ENCODE measurements around the gene OAF. TPM values are rescaled to one million over a fixed set of nuclear protein-coding genes. Genes with fewer than 3 reads are reported as not detected.
"Not testable (repeated sequence)": the region's sequence is repeated elsewhere in the genome, so short reads cannot be mapped to it uniquely, and the experiment has no call there.

The OAF gene
- total RNA-seq, 1 donor from 2014 or later = 345 TPM

DNA sequence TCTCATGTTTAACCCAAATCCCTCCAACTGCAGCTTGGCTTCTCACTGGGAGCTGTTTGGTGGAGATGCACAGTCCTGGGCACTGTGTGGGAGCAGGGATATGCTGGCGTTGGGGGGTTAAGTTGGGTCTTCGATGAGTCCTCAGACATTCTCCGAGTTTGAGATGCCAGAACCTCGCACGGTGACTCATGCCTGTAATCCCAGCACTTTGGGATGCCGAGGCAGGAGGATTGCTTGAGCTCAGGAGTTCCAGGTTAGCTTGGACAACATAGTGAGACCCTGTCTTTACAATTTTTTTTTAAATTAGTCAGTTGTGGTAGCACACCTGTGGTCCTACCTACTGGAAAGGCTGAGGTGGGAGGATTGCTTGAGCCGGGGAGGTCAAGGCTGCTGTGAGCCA is 49.8 kb downstream of the OAF start:
- DNase-seq (ENCODE audit: low spot score) (no peak), ATAC-seq (no peak)

GRCh38 chr11:120261321-120261720 is 50.5 kb downstream of the OAF start:
- no peak for ATAC-seq
- DNase-seq (ENCODE audit: low spot score) = no peak

DNA sequence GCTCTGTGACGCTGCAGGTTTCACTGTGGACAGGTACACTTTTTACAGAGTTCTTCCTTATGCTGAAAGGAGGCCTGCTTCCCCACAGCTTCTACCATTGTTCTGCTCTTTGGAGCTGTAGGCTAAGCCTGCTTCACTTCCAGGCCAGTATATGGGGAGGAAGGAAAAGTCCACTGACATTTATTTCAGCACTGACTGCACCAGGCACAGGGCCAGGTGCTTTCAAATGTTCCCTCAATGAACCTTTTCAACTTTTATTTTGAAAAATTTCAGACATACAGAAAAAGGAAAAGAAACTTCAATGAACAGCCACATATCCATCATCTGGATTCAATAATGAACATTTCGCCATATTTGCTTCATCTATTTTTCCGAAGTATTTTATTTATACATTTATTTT is 51.1 kb downstream of the OAF start:
- DNase-seq (ENCODE audit: low spot score) = no peak
- no peak for ATAC-seq

DNA sequence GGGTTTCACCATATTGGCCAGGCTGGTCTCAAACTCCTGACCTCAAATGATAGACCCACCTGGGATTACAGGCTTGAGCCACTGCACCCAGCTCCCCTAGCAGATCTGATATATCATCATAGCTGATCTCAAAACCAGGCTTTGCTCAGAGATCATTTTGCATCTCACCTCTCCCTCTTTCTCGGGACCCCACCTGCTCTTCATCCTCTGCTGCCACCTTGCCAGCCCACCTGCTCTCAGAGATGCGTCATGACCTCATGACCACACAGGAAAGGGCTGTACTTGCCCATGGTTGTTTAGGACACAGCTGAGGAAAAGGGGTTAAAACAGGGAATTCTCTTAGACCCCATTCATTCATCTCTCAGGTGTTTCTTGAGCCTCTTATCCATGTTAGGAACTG is 56.5 kb downstream of the OAF start:
- DNase-seq (ENCODE audit: low spot score) (no peak), ATAC-seq (no peak)

GRCh38 chr11:120268686-120269085 is 57.9 kb downstream of the OAF start:
- DNase-seq (ENCODE audit: low spot score) = no peak
- no peak for ATAC-seq

- ATAC-seq (no peak), DNase-seq (ENCODE audit: low spot score) (no peak)
Observed at GRCh38 chr11:120270386-120270785, 59.6 kb downstream of the OAF start.

DNA sequence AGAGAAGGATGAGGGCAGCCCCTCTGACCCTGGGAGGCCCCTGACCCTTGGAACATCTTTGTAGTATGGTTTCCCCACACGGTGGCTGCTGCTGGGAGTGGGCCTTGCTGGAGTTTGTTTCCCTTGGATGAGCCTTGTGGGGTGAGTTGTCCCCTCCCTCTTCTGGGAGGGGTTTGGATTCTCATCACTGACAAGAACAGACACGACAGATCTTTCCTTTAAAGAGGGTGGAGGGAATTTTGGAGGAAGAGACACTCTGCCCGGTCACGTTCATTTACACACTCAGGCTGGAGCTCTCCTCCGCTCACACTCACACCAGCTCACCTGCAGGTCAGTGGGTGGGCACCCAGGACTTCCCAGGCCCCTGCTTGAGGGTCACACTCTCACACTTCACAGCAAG is 60.8 kb downstream of the OAF start:
- DNase-seq (ENCODE audit: low spot score) = no peak
- ATAC-seq = no peak

GRCh38 chr11:120272303-120272702 is 61.5 kb downstream of the OAF start:
- DNase-seq (ENCODE audit: low spot score) (no peak), ATAC-seq (no peak)

GRCh38 chr11:120273432-120273831 is 62.6 kb downstream of the OAF start:
- DNase-seq (ENCODE audit: low spot score) = no peak
- no peak for ATAC-seq

DNA sequence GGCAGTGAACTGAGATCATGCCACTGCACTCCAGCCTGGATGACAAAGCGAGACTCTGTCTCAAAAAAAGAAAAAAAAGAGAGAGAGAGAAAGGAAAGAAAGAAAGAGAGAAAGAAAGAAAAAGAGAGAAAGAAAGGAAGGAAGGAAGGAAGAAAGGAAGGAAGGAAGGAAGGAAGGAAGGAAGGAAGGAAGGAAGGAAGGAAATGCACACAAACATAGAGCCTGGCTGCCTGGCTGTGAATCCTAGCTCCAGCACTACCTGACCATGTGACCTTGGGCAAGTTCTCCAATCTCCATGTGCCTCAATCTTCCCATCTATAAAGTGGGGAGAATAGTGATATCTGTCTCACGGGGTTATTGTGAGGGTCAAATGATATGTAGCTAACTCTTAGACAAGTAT is 63.1 kb downstream of the OAF start:
- not testable (repeated sequence) for DNase-seq (ENCODE audit: low spot score); ATAC-seq

DNA sequence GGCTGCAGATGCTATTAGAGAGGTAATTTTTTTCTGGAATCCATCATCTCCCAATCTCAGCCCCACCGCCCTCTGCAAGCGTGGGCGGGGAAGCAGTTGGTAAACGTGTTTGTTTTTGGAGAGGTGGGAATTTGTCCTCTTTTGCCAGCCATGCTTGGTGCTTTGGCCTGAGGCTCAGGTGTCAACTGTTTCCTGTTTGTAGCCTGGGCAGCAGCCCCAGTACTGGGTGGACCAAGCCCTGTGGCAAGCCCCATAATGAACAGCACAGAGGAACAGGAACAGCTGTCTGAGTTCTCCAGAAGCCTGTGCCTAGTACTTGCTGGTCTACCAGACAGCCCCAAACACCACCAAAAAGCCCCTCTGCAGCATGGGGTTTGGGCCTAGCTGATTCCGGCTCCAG is 68.7 kb downstream of the OAF start:
- no peak for ATAC-seq
- DNase-seq (ENCODE audit: low spot score) = no peak

Other genes starting within 250 kb of the OAF start
- 2.3 TPM for gene TRIM29, start 72.9 kb upstream of the OAF start, total RNA-seq
- gene POU2F3, start 29.1 kb downstream of the OAF start, total RNA-seq = not detected
- gene TLCD5, start 114.3 kb downstream of the OAF start, total RNA-seq = 0.23 TPM
- gene ARHGEF12, start 125.4 kb downstream of the OAF start, total RNA-seq = 68.7 TPM

All from left lobe of liver (tissue), 2 donors.